Tibial nerve (tissue), 4 donors: ENCODE results near the gene IFNK.

Experiments used
- CTCF ChIP-seq, 5 experiments: fragments of 200-600 bp in 3 of 5; fragments of 450-650 bp in 2 of 5; sonication (generic) in 3 of 5; IDR thresholded peaks; one replicate each; pipeline ENCODE4 v1.5.1; 2016 to 2019; ENCODE audit warnings: antibody characterized with exemption in 5 of 5, mild to moderate bottlenecking in 3 of 5, moderate library complexity in 2 of 5
- EP300 ChIP-seq, 2 donors: sonication (generic); formaldehyde crosslinking; IDR thresholded peaks; one replicate each; pipeline ENCODE4 v1.6.1; 2017; ENCODE audit warnings: antibody characterized with exemption in 2 of 2, mild to moderate bottlenecking in 1 of 2
- POLR2A ChIP-seq, 2 donors: fragments of 450-650 bp; IDR thresholded peaks; one replicate each; pipeline ENCODE4 v1.6.1; 2017; ENCODE audit warnings: antibody characterized with exemption in 2 of 2, mild to moderate bottlenecking in 2 of 2, moderate library complexity in 2 of 2

- TF ChIP-seq CTCF (IDR thresholded peaks at IDR 0.05) (no peak), POLR2A (IDR thresholded peaks at IDR 0.05) (peak in 1 of 2 donors; percentile 6), EP300 (IDR thresholded peaks at IDR 0.05) (no peak)
These were observed 48.5 kb downstream of the IFNK start for GRCh38 chr9:27572566-27572917.
